Amniotic stem cell (primary cell): Measurements from ENCODE around the gene IL1R1.
A peak's percentile ranks its signal among the peaks of the same experiment; 100 is the strongest.

ENCODE experiments used
- DNase-seq: peaks from one replicate; lab custom pipeline; 2025; lab: John Stamatoyannopoulos, UW

IL1R1 gene

DNA sequence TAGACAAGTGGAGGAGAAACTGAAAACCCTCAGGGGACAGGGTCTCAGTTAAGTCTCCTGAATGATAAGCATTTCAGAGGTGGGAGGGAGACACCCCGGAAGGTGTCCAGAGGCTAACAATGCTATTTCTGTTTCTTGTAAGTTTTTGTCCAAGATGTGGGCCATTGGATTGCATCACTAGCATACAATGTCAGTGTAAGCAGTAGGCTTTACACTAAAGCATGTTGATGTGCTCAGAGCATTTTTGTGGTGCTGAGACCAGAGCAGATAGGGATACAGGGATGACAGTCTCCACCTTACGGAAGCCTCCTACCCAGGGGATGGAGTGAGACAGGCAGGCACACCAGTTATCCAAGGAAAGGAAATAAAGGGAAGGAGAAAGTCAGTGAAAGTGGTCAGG is 2.2 kb upstream of the IL1R1 start:
- no peak for DNase-seq

DNA sequence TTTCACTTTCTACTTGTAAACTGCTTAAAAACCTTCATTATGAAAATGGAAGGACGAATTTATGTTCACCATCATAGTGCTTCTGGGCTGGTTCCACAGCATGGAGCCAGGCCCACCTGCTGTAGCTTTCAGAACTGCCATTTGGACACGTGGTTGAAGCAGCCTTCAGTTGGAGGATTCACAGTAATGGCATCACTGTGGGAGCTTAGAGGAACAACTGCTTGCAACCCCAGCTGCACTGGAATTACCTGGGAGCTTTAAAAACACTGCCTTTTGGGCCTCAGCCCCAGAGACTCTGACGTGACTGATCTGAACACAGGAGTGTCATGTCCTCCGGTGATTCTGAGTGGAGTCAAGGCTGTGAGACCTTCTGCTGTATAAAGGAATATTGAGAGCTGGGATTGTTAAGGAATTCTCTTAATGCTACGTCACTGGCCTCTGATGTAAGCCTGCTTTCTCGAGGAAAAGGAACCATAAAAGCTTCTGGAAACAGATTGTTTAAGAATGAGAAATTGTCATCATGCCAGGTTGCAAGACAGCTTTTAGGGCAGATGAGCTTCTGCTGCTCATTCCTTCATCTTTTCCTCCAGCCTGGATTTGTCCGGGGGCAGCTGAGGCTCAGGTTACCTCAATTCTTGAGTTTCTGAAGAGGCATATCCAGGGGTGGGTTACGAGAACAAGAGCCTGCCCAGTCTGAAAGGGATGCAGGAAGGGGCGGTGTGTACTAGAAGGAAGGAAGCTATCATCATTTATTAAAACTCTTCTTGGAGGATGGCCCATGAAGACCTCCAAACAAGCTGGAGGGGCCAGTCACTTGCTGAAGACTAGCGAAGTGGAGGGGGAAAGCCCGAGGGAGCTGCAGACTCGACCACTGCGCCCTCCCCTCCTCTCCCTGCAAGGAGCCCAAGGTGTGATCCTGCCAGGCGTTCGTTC is 1.3 kb upstream of the IL1R1 start:
- no peak for DNase-seq

GRCh38 chr2:102142829-102143449 is 393 bp downstream of the IL1R1 start:
- DNase-seq = no peak

- DNase-seq = no peak
These were observed 972 bp downstream of the IL1R1 start for GRCh38 chr2:102143450-102143985.

DNA sequence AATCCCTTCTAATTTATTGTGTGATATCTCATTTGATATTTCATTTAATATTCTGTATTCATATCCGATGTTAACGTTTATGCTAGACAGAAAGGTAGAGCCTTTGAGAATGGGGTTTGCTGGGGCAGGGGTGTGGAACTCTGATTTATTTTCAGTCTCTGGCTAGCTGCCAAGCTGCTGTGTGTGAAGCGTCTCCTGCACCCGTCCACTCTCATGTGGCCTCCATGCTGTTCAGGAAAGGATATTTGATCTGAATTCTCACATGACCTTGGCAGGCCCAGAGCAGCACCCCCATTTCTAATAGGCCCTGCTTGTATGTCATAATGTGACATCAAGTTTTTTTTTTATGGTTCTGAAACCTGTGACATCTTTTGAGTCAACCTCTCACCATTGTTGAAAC is 1.6 kb downstream of the IL1R1 start:
- no peak for DNase-seq

- no peak for DNase-seq
These were observed 2.6 kb downstream of the IL1R1 start for GRCh38 chr2:102145107-102145506.

- no peak for DNase-seq
These were observed 3.4 kb downstream of the IL1R1 start for GRCh38 chr2:102145934-102146333.

GRCh38 chr2:102147935-102148334 is 5.4 kb downstream of the IL1R1 start:
- no peak for DNase-seq

DNA sequence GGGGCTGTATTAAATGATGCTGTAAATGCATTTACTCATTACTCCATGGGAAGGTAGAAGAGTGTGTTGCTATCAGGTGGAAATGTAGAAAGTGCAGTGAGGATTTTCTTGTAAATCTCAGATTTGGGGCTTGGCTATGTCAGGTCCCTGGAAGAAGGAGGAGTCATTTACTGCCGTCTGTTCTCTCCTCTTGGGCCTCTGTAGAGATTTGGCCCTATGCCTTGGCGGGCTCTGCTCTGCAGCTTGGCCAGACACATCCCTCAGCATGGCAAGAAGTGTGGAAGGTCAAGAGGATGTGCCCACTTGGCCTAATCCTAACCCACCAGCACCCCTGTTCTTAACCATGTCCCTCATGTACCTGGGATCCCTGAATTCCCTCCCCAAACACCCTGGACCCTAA is 6.7 kb downstream of the IL1R1 start:
- DNase-seq = no peak

DNA sequence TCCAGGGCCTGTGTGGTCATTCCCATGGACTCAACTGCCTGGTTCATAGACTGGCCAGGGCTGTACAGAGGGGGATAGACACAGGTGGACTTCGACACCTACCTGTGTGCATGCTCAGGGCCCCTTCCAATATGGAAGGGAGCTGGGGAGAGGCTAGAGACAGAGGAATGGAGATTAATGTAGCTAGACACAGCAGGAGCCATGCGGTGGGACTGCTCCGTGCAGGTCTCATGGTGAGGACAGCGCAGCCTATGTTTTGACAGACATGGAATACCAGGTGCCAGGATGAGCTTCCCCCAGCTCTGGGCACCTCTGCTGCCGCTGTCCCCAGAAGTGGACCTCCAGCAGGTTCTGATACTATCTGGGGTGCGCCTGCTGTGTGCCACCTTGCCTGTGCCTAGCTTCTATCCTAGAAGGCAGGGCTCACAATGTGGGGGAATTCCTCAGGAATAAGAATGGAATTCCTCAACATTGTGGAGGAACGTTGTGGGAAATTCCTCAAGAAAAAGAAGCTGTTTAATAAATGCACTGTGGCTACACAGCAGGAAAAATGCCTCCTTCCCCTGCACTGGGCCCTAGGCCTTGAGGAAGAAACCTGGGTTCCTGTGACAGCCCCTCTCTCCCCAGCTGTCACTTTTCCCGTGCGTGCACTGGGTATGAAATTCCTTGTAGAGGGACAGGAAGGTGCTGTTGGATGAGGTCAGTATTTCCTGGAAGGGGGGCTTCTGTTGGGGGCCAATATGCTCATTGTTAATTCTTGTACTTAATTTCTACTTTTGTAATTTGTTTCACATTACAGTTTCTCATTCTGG is 7.3 kb downstream of the IL1R1 start:
- DNase-seq = no peak

- no peak for DNase-seq
These were observed 11.8 kb downstream of the IL1R1 start for GRCh38 chr2:102154364-102154763.

DNA sequence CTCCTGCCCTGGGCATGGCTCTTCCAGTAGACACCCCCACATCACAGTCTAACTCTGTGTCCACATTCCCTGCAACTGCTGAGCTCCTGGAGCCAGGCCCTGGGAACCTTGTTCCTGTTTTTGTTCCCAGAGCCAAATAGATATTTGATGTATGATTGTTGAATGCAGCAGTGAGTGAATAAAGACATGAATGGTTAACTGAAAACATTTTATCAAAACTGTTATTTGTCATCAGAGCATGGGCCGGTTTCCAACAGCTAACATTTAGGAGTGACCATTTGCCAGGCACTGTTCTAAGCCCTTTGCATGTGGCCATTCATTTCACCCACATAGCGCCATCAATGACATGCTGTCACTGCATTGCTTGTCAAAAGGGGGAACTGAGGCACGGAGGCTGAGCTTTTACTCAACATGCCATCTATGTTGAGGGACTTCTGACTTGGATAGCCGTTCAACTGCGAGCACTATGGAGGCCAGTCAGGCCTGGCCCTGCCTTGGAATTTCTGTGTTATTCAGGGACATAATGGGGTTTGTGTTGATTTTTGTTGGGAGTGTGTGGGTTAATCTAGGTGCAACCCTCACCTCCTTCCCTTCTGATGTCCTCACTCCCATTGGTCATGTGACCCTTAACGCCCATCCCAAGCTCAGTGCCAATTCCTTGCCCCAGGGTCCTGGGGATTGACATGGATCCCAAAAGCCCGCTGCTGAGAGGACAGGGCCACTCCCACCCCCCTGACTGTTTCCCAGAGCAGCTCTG is 12.6 kb downstream of the IL1R1 start:
- no peak for DNase-seq

GRCh38 chr2:102155703-102156515 is 13.4 kb downstream of the IL1R1 start:
- DNase-seq = no peak

GRCh38 chr2:102158011-102158755 is 15.6 kb downstream of the IL1R1 start:
- no peak for DNase-seq

DNA sequence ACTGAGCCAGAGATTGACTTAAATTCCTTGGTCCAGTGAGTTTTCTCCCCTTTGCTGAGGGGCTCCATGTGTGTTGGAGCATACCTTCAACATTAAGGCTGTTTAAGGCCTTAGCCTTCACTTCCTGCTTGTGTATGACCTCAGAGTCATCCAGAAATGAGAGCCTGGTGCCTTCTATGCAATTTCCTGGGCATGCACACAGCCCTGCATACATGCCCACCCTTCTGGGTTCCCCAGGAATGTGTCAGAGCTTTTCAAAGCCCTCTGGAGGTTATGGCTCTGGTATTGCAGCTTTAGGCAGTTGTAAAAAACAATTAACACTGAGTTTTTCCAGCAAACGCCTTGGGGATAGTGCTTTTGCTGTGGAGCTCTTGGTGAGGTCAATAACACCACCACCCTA is 16.7 kb downstream of the IL1R1 start:
- no peak for DNase-seq

DNA sequence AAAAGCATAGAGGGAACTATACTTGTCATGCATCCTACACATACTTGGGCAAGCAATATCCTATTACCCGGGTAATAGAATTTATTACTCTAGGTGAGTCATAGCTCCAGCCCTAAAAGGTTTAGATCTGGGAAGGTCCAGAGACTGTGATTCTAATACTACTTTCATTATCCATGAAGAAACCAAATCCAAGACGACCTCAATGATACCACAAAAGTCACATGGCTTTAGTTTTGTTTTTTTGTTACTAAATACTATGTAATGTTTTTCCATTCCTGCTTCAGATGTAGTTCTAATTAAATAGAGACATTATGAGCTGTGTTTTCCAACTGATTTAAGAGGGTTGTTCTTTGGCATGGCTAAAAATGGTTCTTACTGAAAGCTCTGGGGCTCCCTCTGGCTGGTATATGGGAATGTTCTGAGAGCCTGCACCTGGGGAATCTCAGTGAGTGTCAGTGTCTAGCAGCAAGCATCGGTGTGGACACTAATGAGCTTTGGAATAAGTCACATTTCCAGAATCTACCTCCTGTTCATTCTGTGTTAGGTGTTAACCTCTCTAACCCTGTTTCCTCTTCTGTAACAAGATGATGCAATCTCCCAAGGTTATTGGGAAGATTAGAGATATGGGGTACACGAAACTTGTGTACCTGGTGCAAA is 23.8 kb downstream of the IL1R1 start:
- peak; percentile 56 for DNase-seq

GRCh38 chr2:102168026-102168771 is 25.7 kb downstream of the IL1R1 start:
- no peak for DNase-seq

GRCh38 chr2:102171946-102172345 is 29.4 kb downstream of the IL1R1 start:
- no peak for DNase-seq

GRCh38 chr2:102172745-102173144 is 30.2 kb downstream of the IL1R1 start:
- DNase-seq = no peak
